ENCODE data around the gene MARVELD1.

Gene MARVELD1

GRCh38 chr10:97766106-97766810 is 52.7 kb downstream of the MARVELD1 start:
- no peak for DNase-seq (ENCODE audit: low spot score)
- TF ChIP-seq CTCF (IDR thresholded peaks at IDR 0.05; ENCODE audit: extremely low read depth, missing control alignments), result no peak

GRCh38 chr10:97766996-97767924 is 53.7 kb downstream of the MARVELD1 start:
- TF ChIP-seq CTCF (IDR thresholded peaks at IDR 0.05; ENCODE audit: extremely low read depth, missing control alignments), result no peak

More at GRCh38 chr10:97766996-97767924, 53.7 kb downstream of the MARVELD1 start:
- no peak for DNase-seq (ENCODE audit: low spot score)

Measured in GM20000 (cell line).